MG63 (cell line): ENCODE measurements around the gene PRKRIP1. TPM values are rescaled to one million over a fixed set of nuclear protein-coding genes. Genes with fewer than 3 reads are reported as not detected.

Source experiments
- total RNA-seq: library from RNA; depleted of rRNA; stranded (reverse); fragments of >200 nt; shearing (Covaris generic); gene quantifications from 2 replicates; pipeline ENCODE4 v1.2.3, GENCODE V29; 2014; ENCODE audit warnings: low replicate concordance; rRNA removed

The PRKRIP1 gene
- total RNA-seq, 1 experiment from 2014 or later = 16.2 TPM

Other genes with a start within 250 kb of the PRKRIP1 start
- 0.40 and 1.3 TPM in 2 replicates for gene SH2B2, start 109.5 kb upstream of the PRKRIP1 start, total RNA-seq
- not detected in 2 replicates for gene SPDYE6, start 39.9 kb upstream of the PRKRIP1 start, total RNA-seq
- 24.3 and 27.1 TPM in 2 replicates for gene ORAI2, start 37.2 kb downstream of the PRKRIP1 start, total RNA-seq
- 10.8 and 17.1 TPM in 2 replicates for gene ALKBH4, start 68.5 kb downstream of the PRKRIP1 start, total RNA-seq
- 19.6 and 29.7 TPM in 2 replicates for gene LRWD1, start 68.6 kb downstream of the PRKRIP1 start, total RNA-seq
- gene POLR2J, start 82.6 kb downstream of the PRKRIP1 start, total RNA-seq = 18.4 and 45.5 TPM in 2 replicates
- gene RASA4B, start 121.4 kb downstream of the PRKRIP1 start, total RNA-seq = 0.12 and 1.7 TPM in 2 replicates
- 2.5 TPM in 1 of 2 replicates, not detected in the other for gene UPK3BL2, start 147.3 kb downstream of the PRKRIP1 start, total RNA-seq
- not detected in 2 replicates for gene SPDYE2, start 154.9 kb downstream of the PRKRIP1 start, total RNA-seq
- 2.2 and 7.1 TPM in 2 replicates for gene POLR2J3, start 176.2 kb downstream of the PRKRIP1 start, total RNA-seq
- gene RASA4, start 220.4 kb downstream of the PRKRIP1 start, total RNA-seq = 1.6 and 3.9 TPM in 2 replicates
- gene UPK3BL1, start 246.4 kb downstream of the PRKRIP1 start, total RNA-seq = 0.37 and 13.4 TPM in 2 replicates